ENCODE data around the gene ZNF414. TPM values are rescaled to one million over a fixed set of nuclear protein-coding genes. Genes with fewer than 3 reads are reported as not detected.
A peak's percentile ranks its signal among the peaks of the same experiment; 100 is the strongest.

ZNF414 gene
- total RNA-seq, 1 donor from 2014 or later, result 29.9 TPM

GRCh38 chr19:8505680-8506401, 8.1 kb downstream of the ZNF414 start:
- Mint-ChIP-seq H3K4me1 (ENCODE audit: unreplicated experiment) (peaks cover 12% of the 10 kb centered on the region), H3K36me3 (ENCODE audit: unreplicated experiment) (no peaks in the 10 kb centered on the region), H3K9me3 (ENCODE audit: unreplicated experiment) (no peaks in the 10 kb centered on the region), H3K27me3 (ENCODE audit: unreplicated experiment) (no peaks in the 10 kb centered on the region), H3K4me3 (ENCODE audit: unreplicated experiment) (peak overlapping the region; percentile 84), H3K27ac (ENCODE audit: unreplicated experiment) (peak overlapping the region; percentile 66)
- peak; percentile 89 for TF ChIP-seq CTCF (IDR thresholded peaks at IDR 0.05)
- DNase-seq (ENCODE audit: extremely low spot score, unreplicated experiment), result peak; percentile 93

GRCh38 chr19:8504919-8505318, 9.0 kb downstream of the ZNF414 start:
- DNase-seq (ENCODE audit: extremely low spot score, unreplicated experiment), result no peak
- H3K27ac Mint-ChIP-seq (ENCODE audit: unreplicated experiment), result no peak overlapping the region
- H3K36me3 Mint-ChIP-seq (ENCODE audit: unreplicated experiment), result no peaks in the 10 kb centered on the region
- peaks cover 19% of the 10 kb centered on the region for H3K4me1 Mint-ChIP-seq (ENCODE audit: unreplicated experiment)
- H3K4me3 Mint-ChIP-seq (ENCODE audit: unreplicated experiment), result peak overlapping the region; percentile 56
- H3K27me3 Mint-ChIP-seq (ENCODE audit: unreplicated experiment), result no peaks in the 10 kb centered on the region
- TF ChIP-seq CTCF (IDR thresholded peaks at IDR 0.05), result no peak
- no peaks in the 10 kb centered on the region for H3K9me3 Mint-ChIP-seq (ENCODE audit: unreplicated experiment)

DNA sequence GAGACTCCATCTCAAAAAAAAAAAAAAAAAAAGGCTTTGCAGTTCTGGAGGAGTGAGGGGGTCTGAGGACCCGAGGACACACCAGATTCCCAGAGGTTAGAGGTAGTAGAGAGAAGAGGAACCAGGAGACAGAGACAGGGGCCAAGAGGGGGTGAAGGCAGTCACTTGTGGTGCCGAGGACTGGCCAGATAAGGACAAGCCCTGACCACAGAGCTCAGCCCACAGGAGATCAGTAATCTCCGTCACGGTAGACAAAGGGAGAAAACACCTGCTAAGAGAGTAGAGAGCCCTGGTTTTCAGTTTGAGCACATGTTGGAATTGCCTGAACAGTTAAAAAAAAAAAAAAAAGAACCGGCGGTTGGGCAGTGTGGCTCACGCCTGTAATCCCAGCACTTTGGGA, 9.8 kb downstream of the ZNF414 start:
- Mint-ChIP-seq H3K27me3 (ENCODE audit: unreplicated experiment) (no peaks in the 10 kb centered on the region), H3K4me3 (ENCODE audit: unreplicated experiment) (peak overlapping the region; percentile 29), H3K36me3 (ENCODE audit: unreplicated experiment) (no peaks in the 10 kb centered on the region), H3K4me1 (ENCODE audit: unreplicated experiment) (peaks cover 20% of the 10 kb centered on the region), H3K27ac (ENCODE audit: unreplicated experiment) (peak overlapping the region; percentile 3), H3K9me3 (ENCODE audit: unreplicated experiment) (no peaks in the 10 kb centered on the region)
- TF ChIP-seq CTCF (IDR thresholded peaks at IDR 0.05), result no peak
- DNase-seq (ENCODE audit: extremely low spot score, unreplicated experiment), result no peak

DNA sequence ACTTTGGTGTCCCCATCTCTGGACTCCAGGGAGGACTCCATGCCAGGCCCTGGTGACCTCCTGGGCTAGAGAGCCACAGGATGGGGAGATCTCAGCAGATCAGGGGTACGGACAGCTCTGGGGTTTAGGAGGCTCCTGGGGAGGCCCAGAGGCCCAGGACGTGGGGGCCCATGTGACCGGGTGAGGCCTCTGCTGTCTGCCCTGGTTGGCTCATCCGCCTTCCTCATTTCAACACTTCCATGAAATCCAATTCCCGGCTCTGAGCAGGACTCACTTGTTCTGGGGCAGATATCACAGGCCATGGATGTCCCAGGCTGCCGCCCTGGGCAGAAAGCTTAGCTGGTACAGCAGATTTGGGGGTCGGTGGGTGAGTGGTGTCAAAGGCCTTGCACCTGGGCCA, 10.5 kb downstream of the ZNF414 start:
- no peaks in the 10 kb centered on the region for H3K36me3 Mint-ChIP-seq (ENCODE audit: unreplicated experiment)
- H3K27me3 Mint-ChIP-seq (ENCODE audit: unreplicated experiment), result no peaks in the 10 kb centered on the region
- no peak for DNase-seq (ENCODE audit: extremely low spot score, unreplicated experiment)
- H3K4me1 Mint-ChIP-seq (ENCODE audit: unreplicated experiment), result peaks cover 20% of the 10 kb centered on the region
- H3K9me3 Mint-ChIP-seq (ENCODE audit: unreplicated experiment), result no peaks in the 10 kb centered on the region
- no peak overlapping the region for H3K27ac Mint-ChIP-seq (ENCODE audit: unreplicated experiment)
- no peak for TF ChIP-seq CTCF (IDR thresholded peaks at IDR 0.05)
- H3K4me3 Mint-ChIP-seq (ENCODE audit: unreplicated experiment), result no peak overlapping the region

DNA sequence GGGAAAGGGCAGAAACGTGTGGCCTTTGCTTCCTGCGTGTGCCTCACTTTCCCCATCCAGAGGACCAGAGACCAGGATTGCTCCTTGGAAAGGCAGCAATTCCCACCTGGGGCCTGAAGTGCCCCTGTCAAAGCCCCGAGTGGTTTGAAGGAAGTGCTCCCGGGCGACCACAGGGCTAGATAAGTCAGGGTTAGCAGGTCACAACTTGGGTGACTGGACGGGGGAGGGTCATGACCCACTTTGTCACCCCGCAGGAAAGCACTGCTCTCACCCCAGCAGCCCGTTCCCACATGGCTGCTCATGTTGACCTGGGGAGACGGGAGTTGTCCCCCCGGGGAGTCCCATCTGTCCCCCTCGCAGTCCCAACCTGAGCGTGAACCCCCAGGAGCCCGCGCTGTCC, 12.0 kb downstream of the ZNF414 start:
- H3K9me3 Mint-ChIP-seq (ENCODE audit: unreplicated experiment), result no peaks in the 10 kb centered on the region
- no peaks in the 10 kb centered on the region for H3K36me3 Mint-ChIP-seq (ENCODE audit: unreplicated experiment)

More for the DNA sequence above, 12.0 kb downstream of the ZNF414 start:
- no peak for TF ChIP-seq CTCF (IDR thresholded peaks at IDR 0.05)
- DNase-seq (ENCODE audit: extremely low spot score, unreplicated experiment), result no peak
- Mint-ChIP-seq H3K27ac (ENCODE audit: unreplicated experiment) (no peak overlapping the region), H3K27me3 (ENCODE audit: unreplicated experiment) (no peaks in the 10 kb centered on the region), H3K4me1 (ENCODE audit: unreplicated experiment) (peaks cover 20% of the 10 kb centered on the region), H3K4me3 (ENCODE audit: unreplicated experiment) (no peak overlapping the region)

Data from osteocyte (in vitro differentiated cells).